Right renal cortex interstitium (tissue), 3 donors: Measurements from ENCODE around the gene TBX21. TPM values are rescaled to one million over a fixed set of nuclear protein-coding genes. Genes with fewer than 3 reads are reported as not detected.

Experiments
- DNase-seq, 3 donors: peaks; one replicate each; pipeline ENCODE4 v3.0.0-alpha.2; 2013; ENCODE audit warnings: low read depth in 3 of 3, low spot score in 2 of 3
- polyA plus RNA-seq, 3 donors: library from polyadenylated mRNA; unstranded; fragments of 120-200 nt; gene quantifications; one replicate each; pipeline ENCODE4 v1.2.1, GENCODE V29; 2013; ENCODE audit not compliant: insufficient read length in 3 of 3

Gene TBX21
- polyA plus RNA-seq, 3 donors = 0.10 to 0.17 (median 0.13) TPM

GRCh38 chr17:47712330-47713023 lies 20.6 kb upstream of the TBX21 start:
- no peak for DNase-seq

GRCh38 chr17:47713980-47714700 lies 18.9 kb upstream of the TBX21 start:
- no peak for DNase-seq

GRCh38 chr17:47714773-47715396 lies 18.2 kb upstream of the TBX21 start:
- DNase-seq = no peak

GRCh38 chr17:47715669-47716325 lies 17.2 kb upstream of the TBX21 start:
- DNase-seq = no peak

GRCh38 chr17:47716375-47716774 lies 16.7 kb upstream of the TBX21 start:
- no peak for DNase-seq

GRCh38 chr17:47717261-47717697 lies 15.8 kb upstream of the TBX21 start:
- DNase-seq = no peak

- no peak for DNase-seq
Measured at GRCh38 chr17:47717979-47718621, 14.9 kb upstream of the TBX21 start.

GRCh38 chr17:47718634-47719405 lies 14.2 kb upstream of the TBX21 start:
- no peak for DNase-seq

- DNase-seq = no peak
Measured at GRCh38 chr17:47719411-47720152, 13.5 kb upstream of the TBX21 start.

GRCh38 chr17:47720196-47720595 lies 12.8 kb upstream of the TBX21 start:
- DNase-seq = no peak

- no peak for DNase-seq
Measured at GRCh38 chr17:47720754-47721533, 12.1 kb upstream of the TBX21 start.

GRCh38 chr17:47721725-47722124 lies 11.3 kb upstream of the TBX21 start:
- DNase-seq = no peak

GRCh38 chr17:47724705-47725104 lies 8.3 kb upstream of the TBX21 start:
- no peak for DNase-seq

GRCh38 chr17:47725446-47726111 lies 7.5 kb upstream of the TBX21 start:
- no peak for DNase-seq

GRCh38 chr17:47726796-47727703 lies 6.0 kb upstream of the TBX21 start:
- no peak for DNase-seq

GRCh38 chr17:47727704-47728036 lies 5.4 kb upstream of the TBX21 start:
- DNase-seq = no peak

GRCh38 chr17:47728214-47728877 lies 4.7 kb upstream of the TBX21 start:
- DNase-seq = no peak
